ENCODE measurements around the gene CT47C1. TPM values are rescaled to one million over a fixed set of nuclear protein-coding genes. Genes with fewer than 3 reads are reported as not detected.

Gene CT47C1
- total RNA-seq, 1 experiment from 2014 or later = not detected

DNA sequence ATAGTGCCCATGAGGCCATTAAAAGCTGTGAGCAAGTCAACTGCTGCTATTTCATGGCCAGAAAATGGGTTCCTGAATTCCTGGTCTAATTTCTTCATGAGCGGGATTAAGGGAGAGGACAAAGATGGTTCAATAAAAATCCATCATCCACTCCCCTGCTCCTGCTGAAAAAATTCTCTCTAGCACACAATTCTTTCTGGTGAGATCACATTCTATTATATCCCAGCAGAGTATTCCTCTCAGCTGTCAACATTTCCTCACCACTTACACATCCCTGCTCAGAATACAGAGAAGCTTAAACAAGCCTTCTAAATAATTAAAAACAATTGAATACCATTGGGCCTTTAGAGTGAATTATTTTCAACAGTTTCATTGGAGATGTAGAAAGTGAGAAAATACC is 9.5 kb downstream of the CT47C1 start:
- Histone ChIP-seq H3K27ac (ENCODE audit: low read length) (no peak overlapping the region), H3K9ac (ENCODE audit: low read length) (no peak overlapping the region), H3K79me2 (ENCODE audit: low read length) (no peaks in the 10 kb centered on the region), H3K4me2 (ENCODE audit: low read depth, low read length, poor library complexity, severe bottlenecking) (no peak overlapping the region), H3K4me1 (ENCODE audit: low read length) (no peaks in the 10 kb centered on the region), H3K27me3 (ENCODE audit: low read length) (no peaks in the 10 kb centered on the region), H3K4me3 (ENCODE audit: low read length) (no peak overlapping the region), H3K9me3 (ENCODE audit: low read length) (no peaks in the 10 kb centered on the region), H4K20me1 (ENCODE audit: insufficient read depth, low read depth, low read length) (no peaks in the 10 kb centered on the region), H3K9me2 (replicated peaks; ENCODE audit: insufficient read depth, low read length) (no peaks in the 10 kb centered on the region), H3K36me3 (ENCODE audit: insufficient read depth, low read length) (no peaks in the 10 kb centered on the region), H2AFZ (ENCODE audit: low read length) (no peak overlapping the region)
- DNase-seq = no peak

DNA sequence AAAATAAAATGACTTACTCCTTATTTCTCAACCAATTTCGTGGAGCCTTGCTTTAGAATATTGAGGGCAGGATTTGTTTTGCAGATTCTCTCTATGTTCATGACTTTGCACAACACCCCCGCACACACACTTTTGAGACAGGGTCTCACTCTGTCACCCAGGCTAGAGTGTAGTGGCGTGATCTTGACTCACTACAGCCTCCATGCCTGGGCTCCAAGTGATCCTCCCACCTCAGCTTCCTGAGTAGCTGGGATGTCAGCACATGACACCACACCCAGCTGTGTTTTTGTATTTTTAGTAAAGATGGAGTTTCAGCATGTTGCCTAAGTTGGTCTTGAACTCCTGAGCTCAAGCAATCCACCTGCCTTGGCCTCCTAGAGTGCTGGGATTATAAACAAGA is 12.0 kb downstream of the CT47C1 start:
- Histone ChIP-seq H2AFZ (ENCODE audit: low read length) (no peak overlapping the region), H3K4me2 (ENCODE audit: low read depth, low read length, poor library complexity, severe bottlenecking) (no peak overlapping the region), H3K36me3 (ENCODE audit: insufficient read depth, low read length) (no peaks in the 10 kb centered on the region), H3K4me1 (ENCODE audit: low read length) (peaks cover 4% of the 10 kb centered on the region), H3K79me2 (ENCODE audit: low read length) (no peaks in the 10 kb centered on the region), H3K9me3 (ENCODE audit: low read length) (no peaks in the 10 kb centered on the region), H3K27me3 (ENCODE audit: low read length) (no peaks in the 10 kb centered on the region), H3K9ac (ENCODE audit: low read length) (no peak overlapping the region), H3K9me2 (replicated peaks; ENCODE audit: insufficient read depth, low read length) (no peaks in the 10 kb centered on the region), H3K27ac (ENCODE audit: low read length) (no peak overlapping the region), H3K4me3 (ENCODE audit: low read length) (no peak overlapping the region), H4K20me1 (ENCODE audit: insufficient read depth, low read depth, low read length) (no peaks in the 10 kb centered on the region)
- DNase-seq = no peak

DNA sequence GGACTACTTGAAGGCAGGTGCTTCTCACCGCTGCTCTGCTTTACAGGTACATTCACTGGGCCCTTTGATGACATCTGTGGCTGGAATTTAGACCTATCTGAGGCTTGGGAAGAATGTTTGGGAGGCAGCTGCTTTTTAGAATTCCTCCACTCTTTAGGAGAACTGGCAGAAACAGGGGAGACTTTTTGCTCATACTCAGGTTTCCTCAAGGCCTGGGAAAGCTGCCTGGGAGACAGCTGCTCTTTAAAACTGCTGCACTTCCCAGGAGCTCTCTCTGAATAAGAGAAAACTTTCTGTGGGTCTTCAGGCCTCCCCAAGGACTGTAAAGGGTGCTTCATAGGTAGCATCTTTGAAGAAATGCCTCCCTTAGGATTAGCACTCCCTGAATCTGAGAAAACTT is 14.3 kb downstream of the CT47C1 start:
- Histone ChIP-seq H3K79me2 (ENCODE audit: low read length) (no peaks in the 10 kb centered on the region), H3K9ac (ENCODE audit: low read length) (no peak overlapping the region), H2AFZ (ENCODE audit: low read length) (no peak overlapping the region), H3K27ac (ENCODE audit: low read length) (no peak overlapping the region), H3K27me3 (ENCODE audit: low read length) (no peaks in the 10 kb centered on the region), H3K9me3 (ENCODE audit: low read length) (no peaks in the 10 kb centered on the region), H3K36me3 (ENCODE audit: insufficient read depth, low read length) (no peaks in the 10 kb centered on the region), H3K4me1 (ENCODE audit: low read length) (peaks cover 6% of the 10 kb centered on the region), H3K4me3 (ENCODE audit: low read length) (no peak overlapping the region), H3K9me2 (replicated peaks; ENCODE audit: insufficient read depth, low read length) (no peaks in the 10 kb centered on the region), H3K4me2 (ENCODE audit: low read depth, low read length, poor library complexity, severe bottlenecking) (no peak overlapping the region), H4K20me1 (ENCODE audit: insufficient read depth, low read depth, low read length) (no peaks in the 10 kb centered on the region)
- no peak for DNase-seq

DNA sequence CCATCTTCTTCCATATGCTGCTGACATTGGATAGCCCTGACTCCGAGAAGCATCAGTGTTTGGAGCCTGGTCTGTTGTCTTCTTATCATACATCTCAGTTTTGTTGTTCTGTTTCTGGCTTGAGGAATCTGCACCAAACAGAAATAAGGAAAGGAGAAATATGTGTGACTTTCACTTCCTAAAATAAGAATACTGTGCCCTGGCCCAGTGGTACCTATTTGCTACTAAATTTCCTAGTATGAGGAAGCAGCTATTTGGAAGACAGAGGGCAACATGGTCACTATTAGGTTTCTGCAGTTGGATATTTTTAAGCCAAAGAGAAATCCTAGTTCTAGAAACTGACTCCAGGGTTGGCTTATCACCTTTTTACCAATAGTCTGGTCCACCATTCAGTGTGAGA is 16.8 kb downstream of the CT47C1 start:
- H3K79me2 ChIP-seq (ENCODE audit: low read length) = no peaks in the 10 kb centered on the region
- DNase-seq = no peak
- H2AFZ ChIP-seq (ENCODE audit: low read length) = no peak overlapping the region
- no peaks in the 10 kb centered on the region for H3K36me3 ChIP-seq (ENCODE audit: insufficient read depth, low read length)
- H3K4me1 ChIP-seq (ENCODE audit: low read length) = peaks cover 6% of the 10 kb centered on the region
- H4K20me1 ChIP-seq (ENCODE audit: insufficient read depth, low read depth, low read length) = no peaks in the 10 kb centered on the region
- H3K4me3 ChIP-seq (ENCODE audit: low read length) = no peak overlapping the region
- H3K9me2 ChIP-seq (replicated peaks; ENCODE audit: insufficient read depth, low read length) = no peaks in the 10 kb centered on the region
- no peak overlapping the region for H3K27ac ChIP-seq (ENCODE audit: low read length)
- H3K9ac ChIP-seq (ENCODE audit: low read length) = no peak overlapping the region
- H3K27me3 ChIP-seq (ENCODE audit: low read length) = no peaks in the 10 kb centered on the region
- no peak overlapping the region for H3K4me2 ChIP-seq (ENCODE audit: low read depth, low read length, poor library complexity, severe bottlenecking)
- no peaks in the 10 kb centered on the region for H3K9me3 ChIP-seq (ENCODE audit: low read length)

DNA sequence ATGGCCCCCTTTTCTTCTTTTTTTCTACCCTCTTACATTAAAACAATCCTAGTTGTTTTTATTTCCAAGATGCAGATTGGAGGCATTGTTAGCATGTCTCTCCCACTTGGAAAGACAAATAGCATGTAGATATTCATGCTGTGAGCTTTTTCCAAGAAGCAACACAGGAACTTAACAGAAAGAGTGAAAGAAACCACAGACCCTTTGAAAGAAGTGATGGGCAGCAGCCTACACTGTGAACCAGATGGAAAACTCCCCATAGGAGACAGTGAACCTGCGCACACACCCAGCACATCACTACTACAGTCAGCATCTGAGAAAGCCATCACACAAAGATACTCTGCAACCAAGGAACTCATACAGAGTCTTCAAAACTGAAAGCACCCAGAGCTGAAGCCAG is 17.8 kb downstream of the CT47C1 start:
- no peak overlapping the region for H3K9ac ChIP-seq (ENCODE audit: low read length)
- no peak overlapping the region for H3K4me2 ChIP-seq (ENCODE audit: low read depth, low read length, poor library complexity, severe bottlenecking)
- no peak overlapping the region for H2AFZ ChIP-seq (ENCODE audit: low read length)
- no peaks in the 10 kb centered on the region for H3K27me3 ChIP-seq (ENCODE audit: low read length)
- H3K4me3 ChIP-seq (ENCODE audit: low read length) = no peak overlapping the region
- DNase-seq = no peak
- no peaks in the 10 kb centered on the region for H3K9me2 ChIP-seq (replicated peaks; ENCODE audit: insufficient read depth, low read length)
- H4K20me1 ChIP-seq (ENCODE audit: insufficient read depth, low read depth, low read length) = no peaks in the 10 kb centered on the region
- H3K9me3 ChIP-seq (ENCODE audit: low read length) = no peaks in the 10 kb centered on the region
- peaks cover 6% of the 10 kb centered on the region for H3K4me1 ChIP-seq (ENCODE audit: low read length)
- H3K36me3 ChIP-seq (ENCODE audit: insufficient read depth, low read length) = no peaks in the 10 kb centered on the region
- H3K79me2 ChIP-seq (ENCODE audit: low read length) = no peaks in the 10 kb centered on the region
- H3K27ac ChIP-seq (ENCODE audit: low read length) = no peak overlapping the region

DNA sequence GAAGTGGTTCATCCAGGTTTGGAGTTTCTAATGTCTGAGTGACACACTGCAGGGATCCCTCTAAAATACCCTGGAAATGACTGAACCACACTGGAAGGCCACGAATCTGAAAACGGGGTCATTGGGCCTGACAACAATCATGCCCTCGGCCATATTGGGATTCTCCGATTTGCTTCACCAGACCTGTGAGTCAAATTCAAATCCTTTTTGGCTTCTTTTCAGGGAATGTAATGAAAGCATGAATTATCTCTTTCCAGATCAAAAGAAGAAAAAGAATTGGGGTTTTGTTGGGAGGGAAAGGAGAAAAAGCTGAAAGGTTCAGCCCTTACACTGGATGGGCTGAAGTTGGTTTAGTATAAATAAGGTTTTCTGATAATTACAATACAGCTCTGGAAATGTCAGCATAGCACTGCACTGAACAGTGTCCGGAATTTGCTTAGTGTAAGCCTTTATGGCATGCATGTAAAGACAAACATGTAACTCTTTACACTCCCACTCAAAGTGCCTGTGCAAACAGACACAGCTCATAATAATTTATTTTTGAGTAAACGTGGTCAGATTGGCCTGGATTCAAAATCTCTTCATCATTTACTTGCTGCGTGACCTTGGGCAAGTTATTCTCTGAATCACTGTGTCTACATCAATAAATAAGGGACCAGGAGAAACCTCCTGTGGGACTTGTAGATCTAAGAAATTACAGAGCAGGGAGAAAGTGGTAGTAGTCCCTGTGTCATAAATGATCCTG is 21.4 kb downstream of the CT47C1 start:
- no peak overlapping the region for H2AFZ ChIP-seq (ENCODE audit: low read length)
- no peak overlapping the region for H3K4me3 ChIP-seq (ENCODE audit: low read length)
- H3K9ac ChIP-seq (ENCODE audit: low read length) = no peak overlapping the region
- DNase-seq = no peak
- no peaks in the 10 kb centered on the region for H3K27me3 ChIP-seq (ENCODE audit: low read length)
- H3K27ac ChIP-seq (ENCODE audit: low read length) = no peak overlapping the region
- no peaks in the 10 kb centered on the region for H3K9me3 ChIP-seq (ENCODE audit: low read length)
- H3K9me2 ChIP-seq (replicated peaks; ENCODE audit: insufficient read depth, low read length) = no peaks in the 10 kb centered on the region
- H3K4me1 ChIP-seq (ENCODE audit: low read length) = peaks cover 6% of the 10 kb centered on the region
- no peaks in the 10 kb centered on the region for H3K79me2 ChIP-seq (ENCODE audit: low read length)
- no peaks in the 10 kb centered on the region for H4K20me1 ChIP-seq (ENCODE audit: insufficient read depth, low read depth, low read length)
- H3K4me2 ChIP-seq (ENCODE audit: low read depth, low read length, poor library complexity, severe bottlenecking) = no peak overlapping the region
- H3K36me3 ChIP-seq (ENCODE audit: insufficient read depth, low read length) = no peaks in the 10 kb centered on the region

DNA sequence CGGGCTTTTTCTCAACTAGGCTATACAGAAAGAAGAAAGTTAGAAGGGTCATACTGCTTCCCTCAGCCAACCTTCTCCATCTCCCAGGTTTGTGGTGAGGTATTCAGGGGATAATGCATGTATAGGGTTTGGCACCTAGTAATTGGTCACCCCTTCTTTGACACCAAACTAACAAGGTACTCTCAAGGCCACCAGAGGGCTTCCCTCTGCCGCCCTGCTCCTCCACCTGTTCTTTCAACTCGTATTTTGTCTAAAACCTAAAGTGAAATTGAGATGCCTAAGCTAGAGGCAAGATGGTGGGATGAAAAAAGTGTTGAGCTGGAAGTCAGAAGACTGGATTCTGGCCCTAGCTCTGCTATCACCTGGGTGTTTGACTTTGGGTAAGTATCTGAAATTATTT is 22.0 kb downstream of the CT47C1 start:
- Histone ChIP-seq H3K9ac (ENCODE audit: low read length) (no peak overlapping the region), H3K79me2 (ENCODE audit: low read length) (no peaks in the 10 kb centered on the region), H3K4me1 (ENCODE audit: low read length) (peaks cover 1% of the 10 kb centered on the region), H3K9me2 (replicated peaks; ENCODE audit: insufficient read depth, low read length) (no peaks in the 10 kb centered on the region), H4K20me1 (ENCODE audit: insufficient read depth, low read depth, low read length) (no peaks in the 10 kb centered on the region), H3K27ac (ENCODE audit: low read length) (no peak overlapping the region), H3K4me2 (ENCODE audit: low read depth, low read length, poor library complexity, severe bottlenecking) (no peak overlapping the region), H3K4me3 (ENCODE audit: low read length) (no peak overlapping the region), H3K9me3 (ENCODE audit: low read length) (no peaks in the 10 kb centered on the region), H3K36me3 (ENCODE audit: insufficient read depth, low read length) (no peaks in the 10 kb centered on the region), H2AFZ (ENCODE audit: low read length) (no peak overlapping the region), H3K27me3 (ENCODE audit: low read length) (no peaks in the 10 kb centered on the region)
- DNase-seq = peak; percentile 54

DNA sequence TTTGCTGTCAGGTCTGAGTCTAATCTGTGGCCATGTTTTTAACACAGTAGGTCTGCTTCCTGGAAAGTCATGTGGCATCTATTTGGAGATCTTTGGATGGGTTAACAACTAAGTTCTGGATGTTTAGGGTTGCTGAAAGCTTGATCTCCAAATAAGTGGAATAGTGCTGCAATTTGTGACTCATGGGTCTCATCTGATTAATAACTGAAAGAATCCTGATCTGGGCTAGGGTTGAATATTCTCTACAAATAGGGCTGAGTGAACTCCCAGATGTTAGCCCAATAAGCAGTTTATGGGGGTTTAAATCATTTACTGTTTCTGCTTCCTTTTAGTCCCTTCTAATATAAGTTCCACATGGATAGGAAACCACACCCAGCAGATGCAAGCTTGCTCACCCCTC is 23.1 kb downstream of the CT47C1 start:
- Histone ChIP-seq H3K9ac (ENCODE audit: low read length) (no peak overlapping the region), H3K27ac (ENCODE audit: low read length) (no peak overlapping the region), H3K9me3 (ENCODE audit: low read length) (no peaks in the 10 kb centered on the region), H4K20me1 (ENCODE audit: insufficient read depth, low read depth, low read length) (no peaks in the 10 kb centered on the region), H3K9me2 (replicated peaks; ENCODE audit: insufficient read depth, low read length) (no peaks in the 10 kb centered on the region), H3K27me3 (ENCODE audit: low read length) (no peaks in the 10 kb centered on the region), H2AFZ (ENCODE audit: low read length) (no peak overlapping the region), H3K4me1 (ENCODE audit: low read length) (no peaks in the 10 kb centered on the region), H3K79me2 (ENCODE audit: low read length) (no peaks in the 10 kb centered on the region), H3K36me3 (ENCODE audit: insufficient read depth, low read length) (no peaks in the 10 kb centered on the region), H3K4me3 (ENCODE audit: low read length) (no peak overlapping the region), H3K4me2 (ENCODE audit: low read depth, low read length, poor library complexity, severe bottlenecking) (no peak overlapping the region)
- no peak for DNase-seq

Measured in Karpas-422 (cell line).